ENCODE data around the gene DOK7.
"Not testable (repeated sequence)": the region's sequence is repeated elsewhere in the genome, so short reads cannot be mapped to it uniquely, and the experiment has no call there.

DOK7 gene

GRCh38 chr4:3524349-3524748 is 61.2 kb downstream of the DOK7 start:
- no peak for DNase-seq

- no peak for DNase-seq
Observed at GRCh38 chr4:3524920-3525319, 61.8 kb downstream of the DOK7 start.

- DNase-seq = no peak
Observed at GRCh38 chr4:3525532-3526430, 62.7 kb downstream of the DOK7 start.

GRCh38 chr4:3526456-3526855 is 63.4 kb downstream of the DOK7 start:
- DNase-seq = no peak

- DNase-seq = no peak
Observed at GRCh38 chr4:3527101-3527913, 64.2 kb downstream of the DOK7 start.

GRCh38 chr4:3527914-3528876 is 65.1 kb downstream of the DOK7 start:
- DNase-seq = no peak

GRCh38 chr4:3529363-3529762 is 66.3 kb downstream of the DOK7 start:
- no peak for DNase-seq

- DNase-seq = no peak
Observed at GRCh38 chr4:3530051-3530450, 66.9 kb downstream of the DOK7 start.

GRCh38 chr4:3530663-3531254 is 67.7 kb downstream of the DOK7 start:
- DNase-seq = no peak

- no peak for DNase-seq
Observed at GRCh38 chr4:3531318-3531878, 68.3 kb downstream of the DOK7 start.

- peak; percentile 91 for DNase-seq
Observed at GRCh38 chr4:3531879-3532750, 69.0 kb downstream of the DOK7 start, which contains the start of gene LRPAP1. Gene LRPAP1 (minus strand): TSS chr4:3532422. CDS start chr4:3532412, 10 bp downstream.

- no peak for DNase-seq
Observed at GRCh38 chr4:3532751-3533422, 69.8 kb downstream of the DOK7 start.

- DNase-seq = no peak
Observed at GRCh38 chr4:3533423-3533820, 70.3 kb downstream of the DOK7 start.

GRCh38 chr4:3535812-3536211 is 72.7 kb downstream of the DOK7 start:
- DNase-seq = not testable (repeated sequence)

GRCh38 chr4:3538906-3539305 is 75.8 kb downstream of the DOK7 start:
- not testable (repeated sequence) for DNase-seq

GRCh38 chr4:3543415-3543814 is 80.3 kb downstream of the DOK7 start:
- DNase-seq = not testable (repeated sequence)

Measured in activated CD4-positive, alpha-beta T cell treated with anti-CD3 and anti-CD28 coated beads, Interleukin-2, amount 50 U/mL, for 16 hours (primary cell).